Measurements from ENCODE around the gene OASL.

Gene OASL

DNA sequence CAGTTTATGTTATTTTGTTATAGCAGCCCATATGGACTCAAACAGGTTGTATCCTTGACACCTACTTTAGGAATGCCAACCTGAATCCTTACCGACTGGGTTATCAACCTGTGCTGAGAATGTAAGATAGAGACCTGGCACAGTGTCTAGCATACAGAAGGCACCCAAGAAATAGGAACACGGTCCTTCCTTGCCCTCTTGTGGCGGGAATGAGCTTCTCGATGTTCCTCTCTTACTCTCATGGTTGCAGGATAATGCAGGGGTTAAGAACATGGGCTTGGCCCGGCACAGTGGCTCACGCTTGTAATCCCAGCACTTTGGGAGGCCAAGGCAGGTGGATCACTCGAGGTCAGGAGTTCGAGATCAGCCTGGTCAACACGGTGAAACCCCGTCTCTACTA lies 29.3 kb downstream of the OASL start:
- TF ChIP-seq, protein P1, sequence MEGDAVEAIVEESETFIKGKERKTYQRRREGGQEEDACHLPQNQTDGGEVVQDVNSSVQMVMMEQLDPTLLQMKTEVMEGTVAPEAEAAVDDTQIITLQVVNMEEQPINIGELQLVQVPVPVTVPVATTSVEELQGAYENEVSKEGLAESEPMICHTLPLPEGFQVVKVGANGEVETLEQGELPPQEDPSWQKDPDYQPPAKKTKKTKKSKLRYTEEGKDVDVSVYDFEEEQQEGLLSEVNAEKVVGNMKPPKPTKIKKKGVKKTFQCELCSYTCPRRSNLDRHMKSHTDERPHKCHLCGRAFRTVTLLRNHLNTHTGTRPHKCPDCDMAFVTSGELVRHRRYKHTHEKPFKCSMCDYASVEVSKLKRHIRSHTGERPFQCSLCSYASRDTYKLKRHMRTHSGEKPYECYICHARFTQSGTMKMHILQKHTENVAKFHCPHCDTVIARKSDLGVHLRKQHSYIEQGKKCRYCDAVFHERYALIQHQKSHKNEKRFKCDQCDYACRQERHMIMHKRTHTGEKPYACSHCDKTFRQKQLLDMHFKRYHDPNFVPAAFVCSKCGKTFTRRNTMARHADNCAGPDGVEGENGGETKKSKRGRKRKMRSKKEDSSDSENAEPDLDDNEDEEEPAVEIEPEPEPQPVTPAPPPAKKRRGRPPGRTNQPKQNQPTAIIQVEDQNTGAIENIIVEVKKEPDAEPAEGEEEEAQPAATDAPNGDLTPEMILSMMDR (IDR thresholded peaks at IDR 0.05; ENCODE audit: extremely low read depth, missing control alignments): no peak
- DNase-seq (ENCODE audit: low spot score): no peak

DNA sequence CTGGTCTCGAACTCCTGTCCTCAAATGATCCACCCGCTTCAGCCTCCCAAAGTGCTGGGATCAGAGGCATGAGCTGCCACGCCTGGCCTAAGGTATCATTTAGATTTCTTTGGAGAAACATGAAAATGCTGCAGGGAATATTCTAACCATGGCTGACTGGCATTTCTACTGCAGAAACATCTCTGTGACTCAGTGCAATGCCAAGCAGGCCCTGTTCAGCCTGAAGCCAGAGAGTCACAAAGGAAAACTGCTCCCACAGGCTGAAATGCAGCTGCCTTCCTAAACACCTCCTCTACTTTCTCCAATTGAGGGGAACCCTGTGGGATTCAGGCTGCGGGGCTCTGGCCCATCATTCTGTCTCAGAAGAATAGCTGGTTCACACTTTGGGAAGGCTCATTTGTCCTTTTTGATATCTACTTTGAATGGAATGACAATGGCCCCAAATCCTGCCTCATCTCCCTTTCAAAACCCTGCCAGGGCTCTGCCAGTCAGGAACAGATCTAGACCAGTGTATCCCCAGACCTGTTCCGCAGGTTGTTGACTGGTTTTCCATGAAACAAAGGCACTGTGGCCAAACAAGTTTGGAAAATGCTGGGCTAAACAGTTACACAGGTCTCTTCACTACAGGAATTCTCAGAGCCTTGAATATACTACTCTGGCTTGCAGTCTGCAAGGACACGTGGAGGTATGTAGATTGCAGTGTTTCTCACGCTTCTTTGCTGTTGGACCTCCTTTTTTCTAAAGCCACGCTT lies 30.5 kb downstream of the OASL start:
- TF ChIP-seq, protein P1 (IDR thresholded peaks at IDR 0.05; ENCODE audit: extremely low read depth, missing control alignments): no peak
- DNase-seq (ENCODE audit: low spot score): no peak

DNA sequence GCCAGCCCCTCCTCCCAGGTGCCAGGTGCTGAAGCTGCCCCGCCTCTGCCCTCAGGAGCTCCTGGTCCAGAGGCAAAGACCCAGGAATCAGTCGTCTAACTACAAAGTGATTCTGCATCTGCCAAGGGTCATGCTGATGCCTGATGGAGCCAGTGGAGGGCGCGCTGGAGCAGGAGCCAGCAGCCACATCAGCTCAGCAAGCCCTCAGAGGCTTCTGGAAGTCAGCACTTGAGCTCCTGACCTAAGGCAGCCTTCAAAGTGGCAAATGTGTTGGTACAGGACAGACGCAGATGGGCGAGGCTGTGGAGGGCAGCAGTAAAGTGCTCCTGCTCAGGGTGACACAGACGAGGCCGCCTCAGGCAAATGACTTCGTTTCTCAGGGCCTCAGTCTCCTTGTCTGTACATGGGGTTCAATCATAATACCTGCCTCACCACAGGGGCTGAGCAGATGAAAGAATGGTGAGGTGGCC lies 33.7 kb downstream of the OASL start:
- peak; percentile 63 for DNase-seq (ENCODE audit: low spot score)
- TF ChIP-seq, protein P1 (IDR thresholded peaks at IDR 0.05; ENCODE audit: extremely low read depth, missing control alignments): peak; percentile 57

DNA sequence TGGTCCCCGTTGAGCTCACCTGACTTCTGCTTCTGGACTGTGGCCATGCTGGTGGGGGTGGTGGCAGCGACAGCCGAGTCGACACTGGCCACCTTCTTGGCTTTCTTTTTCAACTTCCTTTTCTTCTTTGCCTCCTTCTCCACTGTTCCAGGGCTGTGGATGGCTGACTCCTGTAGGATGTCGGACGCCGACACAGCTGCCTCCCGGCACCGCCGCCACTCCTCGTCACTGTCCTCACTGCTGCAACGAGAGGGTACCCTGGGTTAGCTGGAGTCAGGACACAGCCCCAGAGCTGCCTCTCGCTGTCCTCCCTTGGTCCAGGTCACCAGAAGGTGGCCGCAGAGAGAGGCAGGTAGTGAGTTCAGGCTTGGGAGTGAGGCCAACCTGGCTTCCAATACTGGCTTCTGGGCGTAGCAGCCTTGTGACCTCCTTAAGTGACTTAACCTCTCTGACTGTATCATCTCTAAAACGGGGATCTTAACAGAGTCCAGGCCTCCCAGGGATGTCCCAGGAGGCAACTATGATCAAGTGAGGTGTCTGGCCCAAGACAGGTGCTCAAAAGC lies 34.7 kb downstream of the OASL start:
- DNase-seq (ENCODE audit: low spot score): no peak
- TF ChIP-seq, protein P1 (IDR thresholded peaks at IDR 0.05; ENCODE audit: extremely low read depth, missing control alignments): no peak

DNA sequence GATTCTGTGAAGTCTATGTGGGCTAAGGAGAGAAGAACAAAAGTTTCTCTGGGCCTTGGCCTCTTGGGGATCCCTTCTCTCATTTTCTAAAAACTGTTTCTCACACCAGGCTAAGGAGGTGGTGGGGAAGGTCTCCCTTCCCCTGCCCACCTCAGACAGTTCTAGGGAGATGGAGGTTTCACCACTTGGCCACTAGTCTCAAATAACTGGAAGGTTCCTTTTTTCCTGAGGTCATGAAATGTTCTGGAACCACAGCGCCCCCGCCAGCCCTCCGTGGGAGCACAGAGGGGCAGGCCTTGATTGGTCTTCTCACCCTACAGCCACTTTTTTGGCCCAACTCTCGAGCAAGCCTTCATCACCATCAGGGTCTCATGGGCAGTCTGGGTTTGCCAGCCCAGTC lies 35.4 kb downstream of the OASL start:
- TF ChIP-seq, protein P1 (IDR thresholded peaks at IDR 0.05; ENCODE audit: extremely low read depth, missing control alignments): no peak

DNA sequence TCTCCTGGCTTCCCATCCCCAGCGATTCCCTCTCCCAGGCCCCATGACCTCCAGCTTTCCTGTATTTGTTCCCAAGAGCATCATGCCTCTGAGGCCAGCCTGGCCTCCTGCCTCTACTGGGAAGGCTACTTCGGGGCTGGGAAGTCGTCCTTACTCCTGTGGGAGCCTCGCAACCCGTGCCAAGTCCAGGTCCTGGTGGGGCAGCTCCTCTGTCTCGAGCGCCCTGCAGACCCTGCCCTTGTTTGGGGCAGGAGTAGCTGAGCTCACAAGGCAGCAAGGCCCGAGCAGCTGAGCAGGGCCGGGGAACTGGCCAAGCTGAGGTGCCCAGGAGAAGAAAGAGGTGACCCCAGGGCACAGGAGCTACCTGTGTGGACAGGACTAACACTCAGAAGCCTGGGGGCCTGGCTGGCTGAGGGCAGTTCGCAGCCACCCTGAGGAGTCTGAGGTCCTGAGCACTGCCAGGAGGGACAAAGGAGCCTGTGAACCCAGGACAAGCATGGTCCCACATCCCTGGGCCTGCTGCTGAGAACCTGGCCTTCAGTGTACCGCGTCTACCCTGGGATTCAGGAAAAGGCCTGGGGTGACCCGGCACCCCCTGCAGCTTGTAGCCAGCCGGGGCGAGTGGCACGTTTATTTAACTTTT lies 37.1 kb downstream of the OASL start:
- no peak for DNase-seq (ENCODE audit: low spot score)
- TF ChIP-seq, protein P1 (IDR thresholded peaks at IDR 0.05; ENCODE audit: extremely low read depth, missing control alignments): no peak

More for the DNA sequence above, 35.4 kb downstream of the OASL start:
- DNase-seq (ENCODE audit: low spot score): no peak

DNA sequence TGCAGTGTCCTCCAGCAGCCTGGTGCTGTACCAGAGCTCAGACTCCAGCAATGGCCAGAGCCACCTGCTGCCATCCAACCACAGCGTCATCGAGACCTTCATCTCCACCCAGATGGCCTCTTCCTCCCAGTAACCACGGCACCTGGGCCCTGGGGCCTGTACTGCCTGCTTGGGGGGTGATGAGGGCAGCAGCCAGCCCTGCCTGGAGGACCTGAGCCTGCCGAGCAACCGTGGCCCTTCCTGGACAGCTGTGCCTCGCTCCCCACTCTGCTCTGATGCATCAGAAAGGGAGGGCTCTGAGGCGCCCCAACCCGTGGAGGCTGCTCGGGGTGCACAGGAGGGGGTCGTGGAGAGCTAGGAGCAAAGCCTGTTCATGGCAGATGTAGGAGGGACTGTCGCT lies 38.0 kb downstream of the OASL start:
- no peak for DNase-seq (ENCODE audit: low spot score)
- TF ChIP-seq, protein P1 (IDR thresholded peaks at IDR 0.05; ENCODE audit: extremely low read depth, missing control alignments): no peak

Data from GM20000 (cell line).